ENCODE data around the gene IL10RA. TPM values are rescaled to one million over a fixed set of nuclear protein-coding genes. Genes with fewer than 3 reads are reported as not detected.

The IL10RA gene
- total and polyA plus RNA-seq, 9 of the 15 experiments (the other 6 are each of a cell fraction or from before 2014, with no cell fraction given), result 0.17 to 17.3 (median 2.9) TPM

DNA sequence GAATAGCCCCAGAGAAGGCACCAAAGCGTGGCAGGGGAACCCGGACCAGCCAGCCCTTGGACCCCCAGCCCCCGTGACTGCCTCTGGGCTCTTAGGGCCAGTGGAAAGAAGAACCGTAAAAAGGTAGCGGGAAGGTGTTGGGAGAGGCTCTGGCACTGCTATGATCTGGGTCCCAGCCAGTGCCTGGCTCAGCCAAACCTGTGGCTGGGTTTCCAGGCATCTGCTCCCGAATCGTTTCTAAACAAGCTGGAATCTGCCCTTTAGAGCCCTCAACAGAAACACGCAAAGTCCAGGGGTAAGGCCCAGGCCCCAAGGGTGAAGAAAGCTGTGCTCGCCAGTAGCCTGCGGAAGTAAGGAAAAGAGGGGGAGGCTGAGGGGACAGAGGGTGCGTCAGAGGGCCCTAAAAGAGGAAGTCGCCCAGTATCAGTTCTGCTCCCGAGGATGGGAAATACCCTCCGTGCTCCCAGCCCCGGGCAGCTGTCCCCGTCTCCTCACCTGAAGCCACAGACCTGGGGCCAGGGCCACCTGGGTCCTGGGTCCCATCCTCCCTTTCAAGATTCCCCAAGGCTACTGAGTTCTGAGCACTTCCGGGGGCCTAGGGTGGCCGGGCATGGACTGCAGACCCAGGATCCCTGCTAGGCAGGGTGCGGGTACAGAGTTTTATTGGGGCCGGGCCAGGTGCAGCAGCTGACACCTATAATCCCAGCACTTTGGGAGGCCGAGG is 24.7 kb downstream of the IL10RA start:
- H3K9ac ChIP-seq (ENCODE audit: insufficient read depth in 1 of 2, low read depth in 2 of 2, low read length in 2 of 2), result peak overlapping the region; percentile 12 to 72; a peak in 2 of 4 replicates
- FAIRE-seq (no peak), ATAC-seq (peak; percentile 46), DNase-seq (ENCODE audit: extremely low read depth in 1 of 4, low spot score in 3 of 4) (peak in 2 of 4 experiments; percentile 39 to 55)
- no peaks in the 10 kb centered on the region for H4K20me1 ChIP-seq (replicated peaks; ENCODE audit: control insufficient read depth, insufficient read depth, low read length)
- H3K9me1 ChIP-seq (ENCODE audit: control insufficient read depth, insufficient read depth, low read length), result no peaks in the 10 kb centered on the region
- no peaks in the 10 kb centered on the region; the same call in 2 of the 3 replicates for H3K36me3 ChIP-seq (ENCODE audit: control insufficient read depth, insufficient read depth, low read length)
- H2AFZ ChIP-seq (ENCODE audit: low read depth, low read length), result peak overlapping the region; percentile 71
- ChIA-PET POLR2A (interaction anchor here (1.2 kb wide), 1 partner anchor 9 kb away, joined by 5 read pairs; no protein-coding TSS in a partner anchor), CTCF (ENCODE audit: low intra/inter-chr PET ratio) (no interaction called here)
- no peak overlapping the region for H3K4me3 ChIP-seq
- peak overlapping the region; percentile 39; the same call in 2 of the 3 replicates for H3K27ac ChIP-seq (ENCODE audit: extremely low read depth, low read depth, low read length)
- in situ Hi-C loops (cut with MboI) (no loop called here), intact Hi-C loops (cut with micrococcal nuclease) (no loop called here)
- H3K4me2 ChIP-seq (ENCODE audit: insufficient read depth, low read length), result 0 out of 2 replicates have a peak overlapping the region, but pooled peaks have one; percentile 14
- 52% methylated on average over 20 of the region's 21 CpGs for WGBS (ENCODE audit: insufficient coverage, low coverage, missing lambda C conversion rate)
- BruUV-seq (replicated peaks), result no TSS peak
- peaks cover 58 to 66% of the 10 kb centered on the region in 2 experiments for H3K4me1 ChIP-seq (replicated peaks in 1 of 2; ENCODE audit: control insufficient read depth in 2 of 2, insufficient read depth in 2 of 2, low read length in 2 of 2)
- no peaks in the 10 kb centered on the region for H3K9me3 ChIP-seq (replicated peaks; ENCODE audit: control insufficient read depth, insufficient read depth, low read depth, low read length)
- no peaks in the 10 kb centered on the region for H3K79me2 ChIP-seq (ENCODE audit: control insufficient read depth, insufficient read depth, low read length)
- H3K27me3 ChIP-seq (ENCODE audit: control insufficient read depth in 2 of 2, insufficient read depth in 2 of 2, low read length in 2 of 2), result no peaks in the 10 kb centered on the region
- TF ChIP-seq, protein P1, sequence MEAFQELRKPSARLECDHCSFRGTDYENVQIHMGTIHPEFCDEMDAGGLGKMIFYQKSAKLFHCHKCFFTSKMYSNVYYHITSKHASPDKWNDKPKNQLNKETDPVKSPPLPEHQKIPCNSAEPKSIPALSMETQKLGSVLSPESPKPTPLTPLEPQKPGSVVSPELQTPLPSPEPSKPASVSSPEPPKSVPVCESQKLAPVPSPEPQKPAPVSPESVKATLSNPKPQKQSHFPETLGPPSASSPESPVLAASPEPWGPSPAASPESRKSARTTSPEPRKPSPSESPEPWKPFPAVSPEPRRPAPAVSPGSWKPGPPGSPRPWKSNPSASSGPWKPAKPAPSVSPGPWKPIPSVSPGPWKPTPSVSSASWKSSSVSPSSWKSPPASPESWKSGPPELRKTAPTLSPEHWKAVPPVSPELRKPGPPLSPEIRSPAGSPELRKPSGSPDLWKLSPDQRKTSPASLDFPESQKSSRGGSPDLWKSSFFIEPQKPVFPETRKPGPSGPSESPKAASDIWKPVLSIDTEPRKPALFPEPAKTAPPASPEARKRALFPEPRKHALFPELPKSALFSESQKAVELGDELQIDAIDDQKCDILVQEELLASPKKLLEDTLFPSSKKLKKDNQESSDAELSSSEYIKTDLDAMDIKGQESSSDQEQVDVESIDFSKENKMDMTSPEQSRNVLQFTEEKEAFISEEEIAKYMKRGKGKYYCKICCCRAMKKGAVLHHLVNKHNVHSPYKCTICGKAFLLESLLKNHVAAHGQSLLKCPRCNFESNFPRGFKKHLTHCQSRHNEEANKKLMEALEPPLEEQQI (IDR thresholded peaks at IDR 0.05), result no peak
- TF ChIP-seq CCAR2 (IDR thresholded peaks at IDR 0.05; ENCODE audit: low read depth, low read length), result no peak
- no peak for TF ChIP-seq ZNF77 (CRISPR knock-in tag; IDR thresholded peaks at IDR 0.05)
- TF ChIP-seq CXXC5 (CRISPR knock-in tag; IDR thresholded peaks at IDR 0.05), result 0 out of 2 replicates have a peak, but pooled peaks have one; percentile 17
- TF ChIP-seq ZZZ3 (IDR thresholded peaks at IDR 0.05), result no peak
- no peak for TF ChIP-seq RBM17 (IDR thresholded peaks at IDR 0.05; ENCODE audit: borderline replicate concordance, low read depth, low read length)
- no peak for TF ChIP-seq PHB2 (IDR thresholded peaks at IDR 0.05; ENCODE audit: low read depth)
- no peak for TF ChIP-seq HNRNPUL1 (IDR thresholded peaks at IDR 0.05; ENCODE audit: low read length)
- no peak for TF ChIP-seq ZNF347 (CRISPR knock-in tag; IDR thresholded peaks at IDR 0.05; ENCODE audit: low read depth)
- TF ChIP-seq ETV6 (IDR thresholded peaks at IDR 0.05; ENCODE audit: borderline replicate concordance in 1 of 2, low read depth in 2 of 2, low read length in 1 of 2), result peak in 1 of 2 experiments; percentile 82; a peak in 2 of 4 replicates
- no peak for TF ChIP-seq ETV6 (CRISPR knock-in tag; IDR thresholded peaks at IDR 0.05; ENCODE audit: borderline replicate concordance)
- no peak for TF ChIP-seq ZNF184 (CRISPR knock-in tag; IDR thresholded peaks at IDR 0.05)
- no peak for TF ChIP-seq ZNF23 (CRISPR knock-in tag; IDR thresholded peaks at IDR 0.05)
- TF ChIP-seq CREB1 (IDR thresholded peaks at IDR 0.05), result no peak
- peak; percentile 54; the same call in 1 of the 2 replicates for TF ChIP-seq CREB1 (CRISPR knock-in tag; IDR thresholded peaks at IDR 0.05)
- TF ChIP-seq ZNF263 (CRISPR knock-in tag; IDR thresholded peaks at IDR 0.05; ENCODE audit: borderline replicate concordance), result peak; percentile 90
- TF ChIP-seq MBD2 (IDR thresholded peaks at IDR 0.05; ENCODE audit: borderline replicate concordance, low read depth), result no peak
- TF ChIP-seq NCOA2 (IDR thresholded peaks at IDR 0.05; ENCODE audit: partially characterized antibody in 2 of 2), result no peak
- TF ChIP-seq MEF2A (IDR thresholded peaks at IDR 0.05; ENCODE audit: control insufficient read depth, low read depth, low read length), result no peak
- TF ChIP-seq FIP1L1 (IDR thresholded peaks at IDR 0.05; ENCODE audit: low read depth, low read length, poor library complexity, severe bottlenecking), result no peak
